GM19328 (cell line): Measurements from ENCODE around the gene KRTAP5-5.
"Not testable (repeated sequence)": the region's sequence is repeated elsewhere in the genome, so short reads cannot be mapped to it uniquely, and the experiment has no call there.

ENCODE experiments used
- ATAC-seq: cut with Tn5 transposase; IDR thresholded peaks from one replicate; pipeline ENCODE4 v1.9.1; 2021; ENCODE audit warnings: mild to moderate bottlenecking, moderate library complexity; ENCODE audit not compliant: unreplicated experiment

The KRTAP5-5 gene, protein sequence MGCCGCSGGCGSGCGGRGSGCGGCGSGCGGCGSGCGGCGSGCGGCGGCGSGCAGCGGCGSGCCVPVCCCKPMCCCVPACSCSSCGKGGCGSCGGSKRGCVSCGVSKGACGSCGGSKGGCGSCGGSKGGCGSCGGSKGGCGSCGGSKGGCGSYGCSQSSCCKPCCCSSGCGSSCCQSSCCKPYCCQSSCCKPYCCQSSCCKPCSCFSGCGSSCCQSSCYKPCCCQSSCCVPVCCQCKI

GRCh38 chr11:1629326-1630185 lies at the start of gene KRTAP5-5:
TSS of gene KRTAP5-5 (plus strand) at chr11:1629775. CDS start at chr11:1629841, 66 bp downstream.
- ATAC-seq: no peak

DNA sequence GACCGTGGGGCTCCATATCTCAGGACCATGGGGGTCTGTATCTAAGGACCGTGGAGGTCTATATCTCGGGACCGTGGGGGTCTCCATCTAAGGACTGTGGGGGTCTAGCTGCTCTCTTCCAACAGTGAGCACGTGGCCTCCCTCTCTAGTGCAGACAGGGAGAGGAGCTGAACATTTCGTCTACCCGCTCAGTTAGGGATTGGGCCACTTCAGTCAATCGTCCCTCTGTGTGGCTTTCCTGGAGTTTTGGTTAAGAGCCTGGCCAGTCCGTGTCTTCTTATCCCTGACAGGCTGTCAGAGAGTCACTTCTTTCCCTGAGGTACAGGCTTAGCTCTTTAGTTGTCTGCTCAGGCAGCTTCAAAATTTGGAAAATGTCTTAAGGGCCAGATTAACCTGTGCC lies 47.6 kb upstream of the KRTAP5-5 start:
- ATAC-seq: no peak

DNA sequence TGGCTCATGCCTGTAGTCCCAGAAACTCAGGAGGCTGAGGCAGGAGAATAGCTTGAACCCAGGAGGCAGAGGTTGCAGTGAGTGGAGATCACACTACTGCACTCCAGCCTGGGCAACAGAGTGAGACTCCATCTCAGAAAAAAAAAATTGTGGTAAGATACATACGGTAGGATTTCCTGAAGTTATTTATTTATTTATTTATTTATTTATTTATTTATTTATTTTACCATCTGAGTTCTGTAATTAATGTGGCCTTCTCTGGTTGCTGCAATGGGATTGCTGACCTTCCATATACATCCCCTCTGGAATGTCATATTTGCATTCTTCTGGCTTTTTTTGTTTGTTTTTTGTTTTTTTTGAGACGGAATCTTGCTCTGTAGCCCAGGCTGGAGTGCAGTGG lies 46.7 kb upstream of the KRTAP5-5 start:
- not testable (repeated sequence) for ATAC-seq

GRCh38 chr11:1584661-1585370 lies 44.8 kb upstream of the KRTAP5-5 start, which contains the start of gene KRTAP5-1:
TSS of gene KRTAP5-1 (minus strand) at chr11:1585283. CDS start at chr11:1585249, 34 bp downstream.
- not testable (repeated sequence) for ATAC-seq

GRCh38 chr11:1586699-1587098 lies 42.9 kb upstream of the KRTAP5-5 start:
- no peak for ATAC-seq

DNA sequence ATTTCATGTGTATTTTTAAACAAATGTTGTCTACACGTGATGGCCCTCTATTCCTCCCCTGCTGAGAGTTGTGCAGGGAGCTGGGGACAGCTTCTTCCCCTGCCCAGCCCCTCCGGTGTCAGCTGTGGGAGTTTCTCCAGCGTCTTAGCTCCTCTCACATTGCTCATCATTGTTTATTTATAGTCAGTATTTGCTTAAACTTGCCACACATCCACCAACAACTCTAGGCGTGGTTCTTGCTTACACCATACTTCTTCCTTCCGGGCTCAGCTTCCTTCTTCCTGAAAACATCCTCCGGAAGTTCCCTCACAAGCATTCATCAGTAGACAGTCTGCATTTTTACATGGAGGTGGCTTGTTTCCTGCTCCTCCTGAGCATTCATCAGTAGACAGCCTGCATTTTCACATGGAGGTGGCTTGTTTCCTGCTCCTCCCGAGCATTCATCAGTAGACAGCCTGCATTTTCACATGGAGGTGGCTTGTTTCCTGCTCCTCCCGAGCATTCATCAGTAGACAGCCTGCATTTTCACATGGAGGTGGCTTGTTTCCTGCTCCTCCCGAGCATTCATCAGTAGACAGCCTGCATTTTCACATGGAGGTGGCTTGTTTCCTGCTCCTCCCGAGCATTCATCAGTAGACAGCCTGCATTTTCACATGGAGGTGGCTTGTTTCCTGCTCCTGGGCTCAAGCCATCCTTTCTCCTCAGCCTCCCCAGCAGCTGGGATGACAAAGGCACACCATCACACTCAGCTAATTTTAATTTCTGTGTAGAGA lies 40.2 kb upstream of the KRTAP5-5 start:
- ATAC-seq: not testable (repeated sequence)

- no peak for ATAC-seq
Observed at GRCh38 chr11:1589996-1590395, 39.6 kb upstream of the KRTAP5-5 start.

GRCh38 chr11:1592628-1593027 lies 36.9 kb upstream of the KRTAP5-5 start:
- no peak for ATAC-seq

DNA sequence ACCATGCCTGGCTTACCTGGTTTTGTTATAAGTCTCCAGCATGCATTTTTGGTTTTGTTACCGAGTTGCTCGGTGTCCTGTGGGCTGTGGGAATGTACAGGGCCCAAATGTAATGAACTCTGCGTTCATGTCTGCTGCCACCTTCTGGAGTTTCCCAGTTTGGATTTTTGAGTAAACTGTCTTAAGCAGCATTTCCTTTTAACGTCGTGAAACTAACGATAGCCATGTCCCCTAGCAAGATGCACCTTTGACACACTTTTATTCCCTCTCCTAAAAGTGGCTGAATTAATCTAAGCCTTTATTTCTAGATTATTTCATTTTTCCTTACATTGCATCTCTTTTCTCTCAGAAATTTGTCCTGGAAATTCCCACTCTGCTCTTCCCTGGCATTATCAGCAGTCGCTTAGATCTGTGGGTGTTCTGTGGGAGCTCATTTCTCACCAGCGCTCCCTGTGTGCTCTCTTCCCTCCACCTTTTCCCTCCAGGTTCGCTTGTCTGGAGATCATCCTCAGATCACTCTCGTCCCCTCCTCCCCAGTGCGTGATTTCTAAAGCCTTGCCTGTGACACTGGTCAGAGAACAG lies 33.5 kb upstream of the KRTAP5-5 start:
- not testable (repeated sequence) for ATAC-seq

DNA sequence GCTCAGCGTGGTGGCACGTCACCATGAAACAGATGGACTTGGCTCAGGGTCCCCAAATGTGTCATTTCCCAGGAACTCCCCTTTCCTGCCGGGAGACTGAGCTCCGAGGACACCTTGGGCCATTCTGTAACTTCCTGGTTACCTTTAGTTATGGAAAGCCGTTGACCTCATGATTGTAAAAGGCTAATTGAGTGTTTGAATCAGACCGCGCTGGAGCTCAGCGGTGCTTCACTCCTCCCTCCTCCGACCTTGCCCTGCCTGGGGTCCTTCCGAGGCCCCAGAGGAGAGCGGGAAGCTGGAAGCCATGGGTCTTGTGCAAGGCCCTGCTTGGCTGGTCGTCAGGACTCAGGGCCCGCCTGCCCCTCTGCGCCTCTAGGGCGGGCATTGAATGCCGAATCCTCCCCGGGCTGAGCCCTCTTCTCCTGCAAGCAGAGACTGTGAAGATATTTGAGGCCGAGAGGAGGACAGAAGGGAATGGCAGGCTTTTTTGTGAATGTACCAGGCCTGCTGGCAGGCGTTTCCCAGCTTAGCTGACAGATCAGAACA lies 32.9 kb upstream of the KRTAP5-5 start:
- not testable (repeated sequence) for ATAC-seq

DNA sequence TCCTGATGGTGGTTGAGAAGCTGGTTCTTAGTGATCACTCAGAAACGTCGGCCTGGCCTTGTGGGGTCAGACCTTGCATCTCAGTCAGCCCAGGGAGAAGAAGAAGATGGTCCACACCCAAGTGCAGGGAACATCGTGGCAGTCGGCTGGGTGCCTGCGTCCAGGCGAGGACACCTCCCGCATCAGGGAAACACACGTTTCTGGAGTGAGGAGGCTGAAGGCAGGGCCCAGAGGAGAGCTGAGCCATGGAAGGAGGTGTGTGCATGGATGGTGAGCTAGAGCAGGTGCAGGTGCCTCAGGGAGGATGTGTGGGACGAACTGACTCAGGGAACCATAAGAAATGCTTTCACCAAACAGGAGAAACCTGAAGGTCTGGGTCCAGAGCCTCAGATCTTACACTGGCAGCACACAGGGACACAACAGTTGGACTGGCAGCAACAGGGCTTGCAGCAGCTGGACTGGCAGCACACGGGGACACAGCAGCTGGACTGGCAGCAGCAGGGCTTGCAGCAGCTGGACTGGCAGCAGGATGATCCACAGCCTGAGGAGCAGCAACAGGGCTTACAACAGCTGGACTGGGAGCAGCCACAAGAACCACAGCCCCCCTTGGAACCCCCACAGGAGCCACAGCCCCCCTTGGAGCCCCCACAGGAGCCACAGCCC lies 32.1 kb upstream of the KRTAP5-5 start:
- ATAC-seq: no peak

- no peak for ATAC-seq
Observed at GRCh38 chr11:1597994-1598380, 31.6 kb upstream of the KRTAP5-5 start, which contains the start of gene KRTAP5-2. TSS of gene KRTAP5-2 (minus strand) at chr11:1598294. CDS start at chr11:1598250, 44 bp downstream.

DNA sequence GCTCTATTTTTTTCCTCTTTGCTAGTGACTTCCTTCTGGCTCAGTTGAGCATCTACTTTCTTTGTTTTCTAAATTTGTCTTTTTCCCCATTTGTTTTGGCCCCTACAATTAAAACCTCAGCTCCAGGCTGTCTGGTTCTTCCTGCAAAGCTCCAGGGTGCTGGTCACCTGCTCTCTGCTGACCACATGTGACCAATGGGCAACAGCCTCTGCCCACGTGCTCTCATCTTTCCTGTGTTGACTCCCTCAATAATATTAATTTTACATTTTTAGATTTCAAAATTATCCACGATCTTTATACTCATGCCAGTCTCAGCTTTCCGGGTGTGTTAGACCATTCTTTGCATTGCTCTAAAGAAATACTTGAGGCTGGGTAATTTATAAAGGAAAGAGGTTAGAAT lies 31.2 kb upstream of the KRTAP5-5 start:
- not testable (repeated sequence) for ATAC-seq

DNA sequence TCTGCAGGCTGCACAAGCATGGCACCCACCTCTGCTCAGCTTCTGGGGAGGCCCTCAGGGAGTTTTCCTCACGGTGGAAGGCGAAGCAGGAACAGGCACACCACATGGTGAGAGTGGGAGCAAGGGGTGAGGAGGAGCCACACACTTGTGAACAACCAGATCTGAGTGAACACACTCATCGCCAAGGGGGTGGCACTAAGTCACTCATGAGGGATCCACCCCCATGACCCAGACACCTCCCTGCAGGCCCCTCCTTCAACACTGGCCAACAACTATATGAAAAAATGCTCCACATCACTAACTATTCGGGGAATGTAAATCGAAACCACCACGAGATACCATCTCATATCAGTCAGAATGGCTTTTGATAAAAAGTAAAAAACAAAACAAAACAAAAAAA lies 30.8 kb upstream of the KRTAP5-5 start:
- no peak for ATAC-seq

GRCh38 chr11:1600626-1601025 lies 28.9 kb upstream of the KRTAP5-5 start:
- ATAC-seq: no peak

GRCh38 chr11:1601663-1602062 lies 27.9 kb upstream of the KRTAP5-5 start:
- ATAC-seq: not testable (repeated sequence)

DNA sequence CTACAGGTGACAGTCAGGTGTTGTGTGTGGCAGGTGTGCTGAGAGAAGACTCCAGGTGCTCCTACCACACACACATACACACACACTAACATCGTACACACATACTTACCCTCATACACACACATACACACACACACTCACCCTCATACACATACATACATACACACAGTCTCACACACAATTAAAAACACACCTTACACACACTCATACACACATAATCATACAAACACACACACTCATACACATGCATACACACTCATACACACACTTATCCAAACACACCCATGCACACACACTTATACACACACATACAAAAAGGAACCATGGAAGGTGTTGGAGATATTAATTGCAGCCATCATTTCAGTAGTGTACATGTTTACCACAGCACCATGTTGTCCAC lies 25.9 kb upstream of the KRTAP5-5 start:
- no peak for ATAC-seq

- ATAC-seq: no peak
Observed at GRCh38 chr11:1604181-1604580, 25.4 kb upstream of the KRTAP5-5 start.

DNA sequence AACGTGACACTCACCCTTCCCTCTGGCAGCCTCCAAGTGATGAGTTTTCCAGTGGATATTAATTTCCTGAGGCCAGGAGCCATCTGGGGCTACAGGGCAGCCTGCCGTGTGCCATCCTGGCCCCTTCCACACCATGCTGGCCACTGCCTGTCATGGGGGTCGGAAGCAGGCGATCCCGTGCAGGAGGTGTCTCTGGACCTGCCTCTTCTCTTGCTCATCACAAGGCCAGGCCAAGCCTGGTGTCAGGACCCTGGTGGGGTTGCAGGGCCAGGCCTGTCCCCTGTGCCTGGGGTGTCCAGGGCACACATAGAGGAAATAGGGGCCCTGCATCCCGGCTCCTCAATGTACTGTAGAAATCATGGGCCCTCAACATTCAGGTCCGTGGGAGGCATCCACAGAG lies 24.9 kb upstream of the KRTAP5-5 start:
- ATAC-seq: no peak
